GM19351 (cell line): Measurements from ENCODE around the gene NPSR1.
"Not testable (repeated sequence)": the region's sequence is repeated elsewhere in the genome, so short reads cannot be mapped to it uniquely, and the experiment has no call there.

Source experiments
- ATAC-seq: cut with Tn5 transposase; IDR thresholded peaks from one replicate; pipeline ENCODE4 v1.9.1; 2021; ENCODE audit warnings: mild to moderate bottlenecking, moderate library complexity; ENCODE audit not compliant: unreplicated experiment

The NPSR1 gene

GRCh38 chr7:34756691-34757090 lies 98.7 kb downstream of the NPSR1 start:
- no peak for ATAC-seq

DNA sequence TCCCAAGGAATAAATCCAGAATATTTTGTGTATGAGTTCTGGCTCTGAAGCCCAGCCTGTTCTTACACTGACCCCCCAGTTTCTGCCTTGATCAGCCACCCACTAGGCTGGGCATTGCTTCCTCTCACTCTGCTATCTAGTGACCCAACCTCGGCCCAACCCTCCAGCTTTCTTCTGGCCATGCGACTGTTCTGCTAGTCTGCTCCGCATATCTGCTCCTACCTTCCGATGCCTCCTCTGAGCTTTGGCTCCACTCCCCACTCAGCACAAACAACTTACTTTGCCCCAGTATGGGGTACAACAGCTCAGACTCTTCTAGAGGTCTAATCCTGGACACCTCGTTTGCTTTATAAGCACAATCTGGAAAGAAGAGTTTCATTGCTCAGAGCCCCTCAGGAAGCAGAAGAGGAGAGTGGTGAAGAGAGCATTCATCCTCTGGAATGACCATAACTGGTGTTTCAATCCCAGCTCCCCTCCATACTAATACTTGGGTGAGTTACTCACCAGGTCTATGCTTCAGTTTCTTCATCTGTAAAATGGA lies 99.6 kb downstream of the NPSR1 start:
- no peak for ATAC-seq

- ATAC-seq, result no peak
These were observed 100.1 kb downstream of the NPSR1 start for GRCh38 chr7:34758111-34758601.

DNA sequence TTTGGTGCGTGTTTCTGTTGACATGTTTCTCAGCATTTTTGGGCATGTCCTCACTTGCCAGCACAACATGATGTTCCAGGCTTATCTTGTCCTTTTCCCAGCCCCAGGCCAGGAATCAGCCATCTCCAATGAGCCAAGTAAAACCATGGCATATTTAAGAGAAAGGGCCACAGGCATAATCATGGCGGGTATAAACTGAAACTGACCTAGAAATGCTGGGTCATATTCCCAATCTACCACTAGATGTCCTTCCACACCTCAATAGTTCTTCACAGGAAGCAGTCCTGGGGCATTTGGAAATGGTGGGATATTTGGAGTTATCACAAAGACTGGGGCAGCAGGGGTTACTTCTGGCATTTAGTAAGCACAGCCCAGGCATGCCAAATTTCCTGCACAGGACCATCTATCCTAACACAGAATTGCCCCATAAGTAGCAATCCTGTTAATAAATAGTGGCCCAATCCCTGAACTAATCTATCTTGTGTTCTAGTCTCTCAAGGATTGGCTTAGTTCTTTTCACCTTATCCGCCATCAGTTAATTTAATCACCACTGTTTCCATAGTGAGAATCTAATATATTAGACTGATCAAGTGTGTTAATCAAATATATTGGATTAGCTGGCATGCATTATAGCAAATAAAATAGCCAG lies 101.6 kb downstream of the NPSR1 start:
- peak; percentile 71 for ATAC-seq

DNA sequence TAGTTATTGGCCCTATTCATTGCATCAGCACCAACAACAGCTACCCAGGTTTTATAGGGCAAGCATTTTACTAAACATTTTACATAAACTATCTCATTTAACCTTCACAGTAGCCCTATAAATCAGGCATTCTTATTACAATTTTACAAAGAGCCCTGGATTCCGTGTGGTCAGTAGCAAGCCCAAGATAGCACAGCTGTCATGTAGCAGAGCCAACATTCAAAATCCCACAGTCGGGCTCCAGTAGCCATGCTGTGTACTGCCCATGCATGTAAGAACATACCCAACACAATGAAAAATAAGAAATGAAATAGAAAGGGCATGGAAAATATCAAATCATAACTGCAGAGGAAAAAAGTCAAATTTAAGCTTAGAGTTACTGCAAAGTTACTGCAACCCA lies 102.3 kb downstream of the NPSR1 start:
- no peak for ATAC-seq

GRCh38 chr7:34761206-34761605 lies 103.2 kb downstream of the NPSR1 start:
- no peak for ATAC-seq

DNA sequence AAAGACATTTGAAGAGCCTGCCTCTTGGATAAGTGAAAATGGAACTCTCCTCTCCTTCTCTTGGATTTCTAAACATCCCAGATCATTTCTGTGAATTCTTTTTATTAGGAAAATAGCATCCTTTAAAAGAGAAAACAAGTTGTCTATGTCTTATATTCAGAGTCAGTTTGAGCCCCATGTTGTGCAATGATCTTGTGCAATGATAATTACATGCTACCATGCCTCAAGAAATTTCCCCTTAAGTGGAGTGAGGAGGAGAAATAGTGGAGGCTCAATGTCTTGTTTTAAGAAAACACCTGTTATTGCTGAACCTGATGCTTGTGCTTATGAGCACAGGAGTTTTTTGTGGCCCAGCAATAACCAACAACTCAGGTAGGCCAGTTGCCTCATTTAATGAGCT lies 103.6 kb downstream of the NPSR1 start:
- no peak for ATAC-seq

DNA sequence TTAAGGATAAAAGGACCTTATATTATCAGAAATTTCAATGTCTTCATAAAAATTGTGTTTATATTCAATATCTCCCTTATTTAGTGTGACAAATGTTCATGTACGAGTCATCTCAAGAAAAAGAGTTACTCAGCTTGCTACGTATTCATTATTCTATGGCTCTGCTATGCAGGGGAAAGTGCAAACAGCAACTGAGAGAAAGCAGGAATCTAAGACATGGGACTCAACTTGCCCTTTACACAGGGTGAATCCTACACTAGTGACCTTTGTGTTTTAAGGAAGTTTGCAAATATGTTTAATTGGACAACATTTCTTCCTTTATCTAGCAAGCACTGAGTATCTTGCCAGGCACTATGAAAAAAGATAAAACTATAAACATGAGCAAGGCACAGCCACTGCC lies 104.7 kb downstream of the NPSR1 start:
- no peak for ATAC-seq

GRCh38 chr7:34772296-34772938 lies 114.4 kb downstream of the NPSR1 start:
- no peak for ATAC-seq

- no peak for ATAC-seq
These were observed 118.8 kb downstream of the NPSR1 start for GRCh38 chr7:34776748-34777358.

GRCh38 chr7:34780546-34780945 lies 122.5 kb downstream of the NPSR1 start:
- ATAC-seq, result no peak

- ATAC-seq, result no peak
These were observed 129.6 kb downstream of the NPSR1 start for GRCh38 chr7:34787586-34787985.

DNA sequence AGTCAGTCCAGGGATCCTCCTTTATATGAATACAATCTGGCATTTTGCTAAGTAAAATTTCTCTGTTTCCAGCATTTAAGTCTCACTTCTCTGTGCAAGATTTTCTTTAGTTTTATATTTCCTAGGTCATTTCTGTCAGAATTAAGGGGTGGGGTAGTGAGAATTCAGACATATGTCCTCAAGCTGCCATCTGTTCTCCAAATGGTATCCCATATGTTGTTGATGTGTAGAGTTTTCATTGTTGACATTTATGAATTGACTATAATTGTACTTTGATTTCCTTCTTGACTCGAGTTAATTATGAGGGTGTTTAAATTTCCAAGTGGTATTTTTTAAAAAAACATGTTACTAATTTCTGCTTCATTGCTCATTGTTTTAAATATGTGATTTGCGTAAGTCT lies 148.8 kb downstream of the NPSR1 start:
- no peak for ATAC-seq

- ATAC-seq, result no peak
These were observed 149.7 kb downstream of the NPSR1 start for GRCh38 chr7:34807548-34808340.

DNA sequence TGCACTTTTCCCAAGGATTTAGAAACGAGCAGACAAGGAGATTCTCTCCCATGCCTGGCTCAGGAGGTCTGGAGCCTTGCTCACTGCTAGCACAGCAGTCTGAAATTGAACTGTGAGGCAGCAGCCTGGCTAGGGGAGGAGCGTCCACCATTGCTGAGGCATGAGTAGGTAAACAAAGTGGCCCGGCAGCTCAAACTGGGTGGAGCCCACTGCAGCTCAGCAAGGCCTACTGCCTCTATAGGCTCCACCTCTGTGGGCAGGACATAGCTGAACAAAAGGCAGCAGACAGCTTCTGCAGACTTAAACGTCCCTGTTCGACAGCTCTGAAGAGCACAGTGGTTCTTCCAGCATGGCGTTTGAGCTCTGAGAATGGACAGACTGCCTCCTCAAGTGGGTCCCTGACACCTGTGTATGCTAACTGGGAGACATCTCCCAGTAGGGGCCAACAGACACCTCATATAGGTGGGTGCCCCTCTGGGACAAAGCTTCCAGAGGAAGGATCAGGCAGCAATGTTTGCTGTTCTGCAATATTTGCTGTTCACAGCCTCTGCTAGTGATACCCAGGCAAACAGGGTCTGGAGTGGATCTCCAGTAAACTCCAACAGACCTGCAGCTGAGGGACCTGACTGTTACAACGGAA lies 156.3 kb downstream of the NPSR1 start:
- not testable (repeated sequence) for ATAC-seq

GRCh38 chr7:34821932-34822558 lies 164.0 kb downstream of the NPSR1 start:
- no peak for ATAC-seq

DNA sequence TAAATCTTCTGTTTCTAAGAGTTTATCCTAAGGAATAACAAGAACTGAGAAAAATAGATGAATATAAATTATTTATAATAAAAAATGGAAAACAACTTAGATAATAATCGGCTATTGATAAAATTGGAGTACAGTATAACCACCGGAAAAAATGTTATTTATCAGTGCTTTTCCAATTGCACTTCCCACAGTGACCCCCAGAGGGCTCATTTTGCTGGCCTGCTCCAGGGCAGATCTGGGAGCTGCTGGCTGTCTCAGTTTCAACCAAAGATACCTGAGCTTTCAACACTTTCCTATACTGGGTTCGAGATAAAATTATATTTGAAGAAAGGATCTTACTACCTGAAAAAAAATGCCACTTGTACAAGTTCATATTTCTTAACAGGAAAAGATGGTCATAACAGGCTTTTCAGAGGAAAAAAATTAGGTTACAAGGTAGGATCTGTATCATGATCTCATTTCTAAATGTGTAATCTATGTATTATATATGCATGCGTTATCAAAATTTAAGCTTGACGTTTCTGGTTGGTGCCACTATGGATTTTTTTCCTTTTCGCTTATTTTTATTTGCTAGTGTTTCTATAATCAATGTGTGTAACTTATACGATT lies 165.7 kb downstream of the NPSR1 start:
- ATAC-seq, result peak; percentile 90

DNA sequence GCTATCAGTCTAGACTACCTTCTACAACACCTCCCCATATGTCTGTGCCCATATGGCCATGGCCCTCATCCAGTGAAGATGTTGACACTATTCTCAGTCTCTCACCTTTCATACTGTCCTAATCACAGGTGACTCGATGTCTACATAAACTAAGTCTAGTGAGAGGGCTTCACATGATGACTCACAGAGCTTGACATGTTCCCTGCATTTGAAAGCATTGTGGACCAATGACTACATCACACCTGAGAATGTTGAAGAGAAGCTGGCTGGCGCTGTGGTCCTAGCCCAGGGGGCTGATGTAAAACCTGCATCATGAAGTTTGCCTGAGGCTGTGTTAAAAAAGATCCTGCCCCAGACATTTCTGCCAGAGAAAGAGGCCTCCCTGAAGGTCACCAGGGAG lies 167.2 kb downstream of the NPSR1 start:
- ATAC-seq, result no peak

DNA sequence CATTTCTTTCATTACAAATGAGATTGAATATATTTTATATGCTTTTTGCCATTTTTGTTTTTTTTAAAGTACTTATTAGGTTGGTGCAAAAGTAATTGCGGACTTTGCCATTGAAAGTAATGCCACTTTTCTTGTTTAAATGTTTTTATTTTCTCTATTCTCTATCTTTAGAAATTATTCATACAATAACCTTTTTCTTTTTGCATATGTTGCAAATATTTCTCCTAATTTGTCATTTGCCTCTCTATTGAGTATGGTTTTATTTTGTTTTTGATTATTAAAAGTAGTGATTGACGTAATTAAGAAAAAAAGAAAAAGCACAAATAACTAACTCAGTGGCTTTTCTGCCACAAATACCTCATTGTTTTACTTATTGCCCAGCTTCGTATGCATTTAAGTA lies 172.4 kb downstream of the NPSR1 start:
- ATAC-seq, result no peak

DNA sequence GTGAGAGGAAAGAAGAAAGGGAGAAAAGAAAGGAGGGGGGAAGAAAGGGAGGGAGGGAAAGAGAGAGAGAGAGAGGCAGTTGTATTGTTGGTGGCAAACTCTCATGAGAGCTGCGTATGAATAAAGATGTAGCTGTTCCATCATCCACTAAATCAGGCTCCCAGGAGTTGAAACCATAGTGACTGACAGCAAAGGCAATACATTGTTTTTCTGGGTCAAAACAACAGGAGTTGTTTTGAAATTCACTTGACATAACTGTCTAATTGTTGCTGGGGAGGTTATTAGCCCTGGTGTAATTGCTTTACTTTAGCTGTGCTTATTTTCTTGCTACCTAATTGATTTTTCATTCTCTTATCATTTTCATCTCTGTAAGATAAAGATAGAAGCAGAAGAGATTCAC lies 173.4 kb downstream of the NPSR1 start:
- no peak for ATAC-seq
